Stimulated activated CD4-positive, alpha-beta T cell treated with anti-CD3 and anti-CD28 coated beads, Interleukin-2, amount 100 ng/mL, for 24 hours (primary cell): ENCODE measurements around the gene TIAM2.
"Not testable (repeated sequence)": the region's sequence is repeated elsewhere in the genome, so short reads cannot be mapped to it uniquely, and the experiment has no call there.

ENCODE experiments used
- DNase-seq, 2 donors: peaks; one replicate each; pipeline ENCODE4 v3.0.0-alpha.2; 2020

TIAM2 gene

GRCh38 chr6:154995254-154996015 is at the start of gene TIAM2:
Gene TIAM2, plus strand, starts transcription at chr6:154995315. Its CDS starts 133,909 bp downstream, at chr6:155129224.
- DNase-seq, result peak; percentile 27 to 47

GRCh38 chr6:154950979-154951344 is 44.2 kb upstream of the TIAM2 start:
- DNase-seq, result no peak

GRCh38 chr6:154951345-154952200 is 43.5 kb upstream of the TIAM2 start:
- DNase-seq, result peak in 1 of 2 donors; percentile 3

- DNase-seq, result no peak
These were observed 41.5 kb upstream of the TIAM2 start for GRCh38 chr6:154953644-154954043.

GRCh38 chr6:154954347-154954746 is 40.8 kb upstream of the TIAM2 start:
- DNase-seq, result no peak

GRCh38 chr6:154956771-154957522 is 38.2 kb upstream of the TIAM2 start:
- DNase-seq, result no peak

GRCh38 chr6:154958469-154958868 is 36.6 kb upstream of the TIAM2 start:
- DNase-seq, result no peak

GRCh38 chr6:154960299-154960843 is 34.7 kb upstream of the TIAM2 start:
- no peak for DNase-seq

- DNase-seq, result no peak
These were observed 34.1 kb upstream of the TIAM2 start for GRCh38 chr6:154960854-154961530.

GRCh38 chr6:154962753-154963152 is 32.4 kb upstream of the TIAM2 start:
- DNase-seq, result no peak

- DNase-seq, result not testable (repeated sequence)
These were observed 28.9 kb upstream of the TIAM2 start for GRCh38 chr6:154966065-154966770.

GRCh38 chr6:154969796-154970195 is 25.3 kb upstream of the TIAM2 start:
- no peak for DNase-seq

GRCh38 chr6:154974485-154975149 is 20.5 kb upstream of the TIAM2 start:
- DNase-seq, result peak in 1 of 2 donors; percentile 24

GRCh38 chr6:154977588-154977987 is 17.5 kb upstream of the TIAM2 start:
- DNase-seq, result no peak

GRCh38 chr6:154980273-154981078 is 14.6 kb upstream of the TIAM2 start:
- DNase-seq, result no peak

GRCh38 chr6:154981079-154981870 is 13.8 kb upstream of the TIAM2 start:
- no peak for DNase-seq

GRCh38 chr6:154984146-154984545 is 11.0 kb upstream of the TIAM2 start:
- DNase-seq, result no peak

GRCh38 chr6:154986787-154987235 is 8.3 kb upstream of the TIAM2 start:
- DNase-seq, result no peak

- no peak for DNase-seq
These were observed 5.7 kb upstream of the TIAM2 start for GRCh38 chr6:154989448-154989847.
